HG02973 (cell line): ENCODE measurements around the gene SEL1L2.

ENCODE experiments used
- ATAC-seq: cut with Tn5 transposase; IDR thresholded peaks from one replicate; pipeline ENCODE4 v1.9.1; 2021; ENCODE audit warnings: moderate library complexity; ENCODE audit not compliant: unreplicated experiment

Gene SEL1L2

GRCh38 chr20:13819885-13820645, 170.3 kb downstream of the SEL1L2 start:
- ATAC-seq, result peak; percentile 86

GRCh38 chr20:13817342-13817741, 173.1 kb downstream of the SEL1L2 start:
- ATAC-seq, result no peak

- no peak for ATAC-seq
Measured at GRCh38 chr20:13816757-13817156, 173.7 kb downstream of the SEL1L2 start.

GRCh38 chr20:13814672-13815071, 175.7 kb downstream of the SEL1L2 start:
- ATAC-seq, result no peak

- no peak for ATAC-seq
Measured at GRCh38 chr20:13813910-13814309, 176.5 kb downstream of the SEL1L2 start.

- no peak for ATAC-seq
Measured at GRCh38 chr20:13810446-13810845, 180.0 kb downstream of the SEL1L2 start.

GRCh38 chr20:13809855-13810254, 180.6 kb downstream of the SEL1L2 start:
- no peak for ATAC-seq

- ATAC-seq, result no peak
Measured at GRCh38 chr20:13809373-13809772, 181.0 kb downstream of the SEL1L2 start.

- no peak for ATAC-seq
Measured at GRCh38 chr20:13800728-13801134, 189.7 kb downstream of the SEL1L2 start.

- ATAC-seq, result no peak
Measured at GRCh38 chr20:13799974-13800373, 190.4 kb downstream of the SEL1L2 start.
